ENCODE results near the gene HOTAIR.

Gene HOTAIR

GRCh38 chr12:53974084-53975063, at the start of gene HOTAIR:
Gene HOTAIR (minus strand): TSS chr12:53974954.
- Mint-ChIP-seq H3K36me3 (ENCODE audit: insufficient read depth) (peaks cover 25% of the 10 kb centered on the region), H3K4me1 (peaks cover 32% of the 10 kb centered on the region), H3K4me3 (peak within 1 kb of the TSS; percentile 73), H3K9me3 (no peaks in the 10 kb centered on the region), H3K27ac (ENCODE audit: low read depth) (peak within 1 kb of the TSS; percentile 84), H3K27me3 (peaks cover 93% of the 10 kb centered on the region)
- no peak for DNase-seq (ENCODE audit: low spot score in 2 of 2)
- ATAC-seq (replicated peaks; ENCODE audit: extremely low read depth, poor library complexity, severe bottlenecking): no peak

- ATAC-seq (replicated peaks; ENCODE audit: extremely low read depth, poor library complexity, severe bottlenecking): no peak
- H3K36me3 Mint-ChIP-seq (ENCODE audit: insufficient read depth): peaks cover 1% of the 10 kb centered on the region
- H3K27ac Mint-ChIP-seq (ENCODE audit: low read depth): no peak overlapping the region
- H3K4me1 Mint-ChIP-seq: peaks cover 9% of the 10 kb centered on the region
- H3K9me3 Mint-ChIP-seq: no peaks in the 10 kb centered on the region
- H3K4me3 Mint-ChIP-seq: no peak overlapping the region
- DNase-seq (ENCODE audit: low spot score in 2 of 2): no peak
- H3K27me3 Mint-ChIP-seq: peaks cover 83% of the 10 kb centered on the region
Measured at GRCh38 chr12:54024127-54024526, 49.4 kb upstream of the HOTAIR start.

GRCh38 chr12:54022960-54023884, 48.5 kb upstream of the HOTAIR start:
- no peak for ATAC-seq (replicated peaks; ENCODE audit: extremely low read depth, poor library complexity, severe bottlenecking)
- H3K9me3 Mint-ChIP-seq: no peaks in the 10 kb centered on the region
- H3K4me1 Mint-ChIP-seq: peaks cover 9% of the 10 kb centered on the region
- H3K4me3 Mint-ChIP-seq: no peak overlapping the region
- DNase-seq (ENCODE audit: low spot score in 2 of 2): no peak
- H3K27ac Mint-ChIP-seq (ENCODE audit: low read depth): no peak overlapping the region
- peaks cover 1% of the 10 kb centered on the region for H3K36me3 Mint-ChIP-seq (ENCODE audit: insufficient read depth)
- H3K27me3 Mint-ChIP-seq: peaks cover 73% of the 10 kb centered on the region

- Mint-ChIP-seq H3K4me1 (peaks cover 23% of the 10 kb centered on the region), H3K36me3 (ENCODE audit: insufficient read depth) (peaks cover 7% of the 10 kb centered on the region), H3K9me3 (no peaks in the 10 kb centered on the region), H3K27me3 (peaks cover 56% of the 10 kb centered on the region), H3K27ac (ENCODE audit: low read depth) (no peak overlapping the region), H3K4me3 (no peak overlapping the region)
- ATAC-seq (replicated peaks; ENCODE audit: extremely low read depth, poor library complexity, severe bottlenecking) (no peak), DNase-seq (ENCODE audit: low spot score in 2 of 2) (no peak)
Measured at GRCh38 chr12:54021432-54022013, 46.8 kb upstream of the HOTAIR start.

- peaks cover 23% of the 10 kb centered on the region for H3K4me1 Mint-ChIP-seq
- no peak overlapping the region for H3K27ac Mint-ChIP-seq (ENCODE audit: low read depth)
- H3K9me3 Mint-ChIP-seq: no peaks in the 10 kb centered on the region
- H3K4me3 Mint-ChIP-seq: no peak overlapping the region
- peaks cover 7% of the 10 kb centered on the region for H3K36me3 Mint-ChIP-seq (ENCODE audit: insufficient read depth)
- no peak for DNase-seq (ENCODE audit: low spot score in 2 of 2)
- no peak for ATAC-seq (replicated peaks; ENCODE audit: extremely low read depth, poor library complexity, severe bottlenecking)
- peaks cover 49% of the 10 kb centered on the region for H3K27me3 Mint-ChIP-seq
Measured at GRCh38 chr12:54020591-54021405, 46.0 kb upstream of the HOTAIR start.

GRCh38 chr12:54019924-54020590, 45.3 kb upstream of the HOTAIR start:
- Mint-ChIP-seq H3K4me3 (peak overlapping the region; percentile 8), H3K9me3 (no peaks in the 10 kb centered on the region), H3K27me3 (peaks cover 48% of the 10 kb centered on the region), H3K27ac (ENCODE audit: low read depth) (peak overlapping the region; percentile 3), H3K4me1 (peaks cover 25% of the 10 kb centered on the region), H3K36me3 (ENCODE audit: insufficient read depth) (peaks cover 7% of the 10 kb centered on the region)
- DNase-seq (ENCODE audit: low spot score in 2 of 2) (no peak), ATAC-seq (replicated peaks; ENCODE audit: extremely low read depth, poor library complexity, severe bottlenecking) (no peak)

- DNase-seq (ENCODE audit: low spot score in 2 of 2) (no peak), ATAC-seq (replicated peaks; ENCODE audit: extremely low read depth, poor library complexity, severe bottlenecking) (no peak)
- Mint-ChIP-seq H3K27me3 (peaks cover 49% of the 10 kb centered on the region), H3K36me3 (ENCODE audit: insufficient read depth) (peaks cover 12% of the 10 kb centered on the region), H3K27ac (ENCODE audit: low read depth) (peak overlapping the region; percentile 3), H3K4me3 (no peak overlapping the region), H3K9me3 (no peaks in the 10 kb centered on the region), H3K4me1 (peaks cover 31% of the 10 kb centered on the region)
Measured at GRCh38 chr12:54019091-54019811, 44.5 kb upstream of the HOTAIR start.

- peak overlapping the region; percentile 83 for H3K27ac Mint-ChIP-seq (ENCODE audit: low read depth)
- H3K27me3 Mint-ChIP-seq: peaks cover 49% of the 10 kb centered on the region
- H3K4me3 Mint-ChIP-seq: peak overlapping the region; percentile 81
- H3K4me1 Mint-ChIP-seq: peaks cover 31% of the 10 kb centered on the region
- H3K9me3 Mint-ChIP-seq: no peaks in the 10 kb centered on the region
- DNase-seq (ENCODE audit: low spot score in 2 of 2) (no peak), ATAC-seq (replicated peaks; ENCODE audit: extremely low read depth, poor library complexity, severe bottlenecking) (no peak)
- H3K36me3 Mint-ChIP-seq (ENCODE audit: insufficient read depth): peaks cover 15% of the 10 kb centered on the region
Measured at GRCh38 chr12:54018468-54018984, 43.8 kb upstream of the HOTAIR start.

GRCh38 chr12:54017878-54018467, 43.2 kb upstream of the HOTAIR start:
- Mint-ChIP-seq H3K4me1 (peaks cover 31% of the 10 kb centered on the region), H3K36me3 (ENCODE audit: insufficient read depth) (peaks cover 15% of the 10 kb centered on the region), H3K4me3 (peak overlapping the region; percentile 81), H3K9me3 (no peaks in the 10 kb centered on the region), H3K27me3 (peaks cover 49% of the 10 kb centered on the region), H3K27ac (ENCODE audit: low read depth) (peak overlapping the region; percentile 83)
- ATAC-seq (replicated peaks; ENCODE audit: extremely low read depth, poor library complexity, severe bottlenecking) (peak; percentile 92), DNase-seq (ENCODE audit: low spot score in 2 of 2) (peak; percentile 59 to 84)

- DNase-seq (ENCODE audit: low spot score in 2 of 2) (no peak), ATAC-seq (replicated peaks; ENCODE audit: extremely low read depth, poor library complexity, severe bottlenecking) (peak; percentile 40)
- peaks cover 31% of the 10 kb centered on the region for H3K4me1 Mint-ChIP-seq
- H3K27ac Mint-ChIP-seq (ENCODE audit: low read depth): peak overlapping the region; percentile 83
- H3K36me3 Mint-ChIP-seq (ENCODE audit: insufficient read depth): peaks cover 15% of the 10 kb centered on the region
- no peaks in the 10 kb centered on the region for H3K9me3 Mint-ChIP-seq
- peak overlapping the region; percentile 81 for H3K4me3 Mint-ChIP-seq
- H3K27me3 Mint-ChIP-seq: peaks cover 49% of the 10 kb centered on the region
Measured at GRCh38 chr12:54017027-54017788, 42.5 kb upstream of the HOTAIR start.
